Smooth muscle cell (in vitro differentiated cells): ENCODE data around the gene INPP4B. TPM values are rescaled to one million over a fixed set of nuclear protein-coding genes. Genes with fewer than 3 reads are reported as not detected.

ENCODE experiments used
- DNase-seq: peaks from one replicate; lab custom pipeline; 2025; ENCODE audit not compliant: unreplicated experiment; lab: John Stamatoyannopoulos, UW
- H2AFZ ChIP-seq: fragments of 200-600 bp; sonication (generic); 2 replicates; pipeline ENCODE4 v1.6.0; 2016; ENCODE audit warnings: antibody characterized with exemption, low read depth, mild to moderate bottlenecking
- H3F3A ChIP-seq: fragments of 200-600 bp; sonication (generic); 2 replicates; pipeline ENCODE4 v1.6.0; 2017; ENCODE audit warnings: antibody characterized with exemption, low read depth
- H3K27ac ChIP-seq: fragments of 200-600 bp; sonication (generic); 2 replicates; pipeline ENCODE4 v1.5.1; 2016; ENCODE audit warnings: low read depth, mild to moderate bottlenecking
- H3K27me3 ChIP-seq: fragments of 200-600 bp; sonication (generic); 2 replicates; pipeline ENCODE4 v1.6.1; 2016; ENCODE audit warnings: low read depth, mild to moderate bottlenecking
- H3K36me3 ChIP-seq: fragments of 200-600 bp; sonication (generic); 2 replicates; pipeline ENCODE4 v1.5.1; 2016; ENCODE audit warnings: low read depth
- H3K4me1 ChIP-seq: fragments of 200-600 bp; sonication (generic); 2 replicates; pipeline ENCODE4 v1.5.1; 2016; ENCODE audit warnings: low read depth
- H3K4me2 ChIP-seq: fragments of 200-600 bp; sonication (generic); 2 replicates; pipeline ENCODE4 v1.6.0; 2016; ENCODE audit warnings: mild to moderate bottlenecking
- H3K4me3 ChIP-seq: fragments of 200-600 bp; sonication (generic); 2 replicates; pipeline ENCODE4 v1.5.1; 2016; ENCODE audit warnings: mild to moderate bottlenecking
- H3K79me2 ChIP-seq: fragments of 200-600 bp; sonication (generic); 2 replicates; pipeline ENCODE4 v1.6.0; 2016; ENCODE audit warnings: low read depth, mild to moderate bottlenecking
- H3K9ac ChIP-seq: fragments of 200-600 bp; sonication (generic); 2 replicates; pipeline ENCODE4 v1.6.0; 2016; ENCODE audit warnings: low read depth
- H3K9me3 ChIP-seq: fragments of 200-600 bp; sonication (generic); replicated peaks from 2 replicates; pipeline ENCODE4 v1.5.1; 2016; ENCODE audit warnings: low read depth
- H4K20me1 ChIP-seq: fragments of 200-600 bp; sonication (generic); 2 replicates; pipeline ENCODE4 v1.6.0; 2016; ENCODE audit warnings: low read depth
- CTCF ChIP-seq: fragments of 200-600 bp; sonication (generic); IDR thresholded peaks from 2 replicates; pipeline ENCODE4 v1.5.1; 2017; ENCODE audit warnings: borderline replicate concordance, mild to moderate bottlenecking, antibody characterized with exemption; ENCODE audit not compliant: insufficient read depth, poor library complexity, severe bottlenecking
- WGBS: methylation state at CpG from one replicate; pipeline ENCODE4 v1.1.7; 2016; ENCODE audit warnings: low lambda C conversion rate; 5-methylcytosine and 5-hydroxymethylcytosine counted together
- polyA plus RNA-seq: library from polyadenylated mRNA; unstranded; fragments of >200 nt; fragmentation: Nextera tagmentation; extraction: Ambion mirVana; gene quantifications from 2 replicates; pipeline ENCODE4 v1.2.1, GENCODE V29; 2016
- total RNA-seq: library from RNA; depleted of rRNA; stranded (reverse); fragments of >200 nt; gene quantifications from 2 replicates; pipeline ENCODE4 v1.2.3, GENCODE V29; 2014

Gene INPP4B
- total and polyA plus RNA-seq, 2 experiments from 2014 or later, result 2.0 to 10.9 TPM

- no peaks in the 10 kb centered on the region for H3K36me3 ChIP-seq
- 88% methylated on average over 1 of the region's 1 CpG for whole genome bisulfite sequencing
- no peaks in the 10 kb centered on the region for H4K20me1 ChIP-seq
- no peak overlapping the region for H3K27ac ChIP-seq
- H3K79me2 ChIP-seq, result no peaks in the 10 kb centered on the region
- no peak overlapping the region for H3K4me2 ChIP-seq
- no peaks in the 10 kb centered on the region for H3K27me3 ChIP-seq
- no peaks in the 10 kb centered on the region for H3K9me3 ChIP-seq
- H3K4me1 ChIP-seq, result peaks cover 8% of the 10 kb centered on the region
- H3K9ac ChIP-seq, result no peak overlapping the region
- H3K4me3 ChIP-seq, result no peak overlapping the region
- no peak for TF ChIP-seq CTCF
- no peak overlapping the region for H2AFZ ChIP-seq
- no peak for DNase-seq
- H3F3A ChIP-seq, result no peaks in the 10 kb centered on the region
Observed at GRCh38 chr4:142556048-142556447, 290.1 kb downstream of the INPP4B start.

- Histone ChIP-seq H3K9ac (no peak overlapping the region), H3K4me1 (peaks cover 24% of the 10 kb centered on the region), H4K20me1 (no peaks in the 10 kb centered on the region), H3F3A (no peaks in the 10 kb centered on the region), H3K79me2 (no peaks in the 10 kb centered on the region), H3K4me3 (no peak overlapping the region), H3K27me3 (no peaks in the 10 kb centered on the region), H3K27ac (no peak overlapping the region), H3K36me3 (no peaks in the 10 kb centered on the region), H3K4me2 (no peak overlapping the region), H3K9me3 (no peaks in the 10 kb centered on the region), H2AFZ (no peak overlapping the region)
- no peak for TF ChIP-seq CTCF
- WGBS, result 100% methylated on average over 1 of the region's 1 CpG
- no peak for DNase-seq
Observed at GRCh38 chr4:142554412-142554811, 291.7 kb downstream of the INPP4B start.

GRCh38 chr4:142551517-142552305 lies 294.4 kb downstream of the INPP4B start:
- no peaks in the 10 kb centered on the region for H3K27me3 ChIP-seq
- H3K9me3 ChIP-seq, result no peaks in the 10 kb centered on the region
- H3K79me2 ChIP-seq, result no peaks in the 10 kb centered on the region
- peak overlapping the region; percentile 97 for H3K27ac ChIP-seq
- H4K20me1 ChIP-seq, result no peaks in the 10 kb centered on the region
- 22% methylated on average over 6 of the region's 6 CpGs for WGBS
- no peaks in the 10 kb centered on the region for H3F3A ChIP-seq
- no peak for TF ChIP-seq CTCF
- peak overlapping the region; percentile 40 for H3K4me2 ChIP-seq
- peaks cover 25% of the 10 kb centered on the region for H3K4me1 ChIP-seq
- H3K4me3 ChIP-seq, result no peak overlapping the region
- DNase-seq, result no peak
- H3K9ac ChIP-seq, result peak overlapping the region; percentile 16
- H2AFZ ChIP-seq, result no peak overlapping the region
- H3K36me3 ChIP-seq, result no peaks in the 10 kb centered on the region

- no peak overlapping the region for H3K4me3 ChIP-seq
- no peaks in the 10 kb centered on the region for H3F3A ChIP-seq
- TF ChIP-seq CTCF, result no peak
- H3K4me2 ChIP-seq, result peak overlapping the region; percentile 40
- H4K20me1 ChIP-seq, result no peaks in the 10 kb centered on the region
- H3K36me3 ChIP-seq, result no peaks in the 10 kb centered on the region
- H2AFZ ChIP-seq, result peak overlapping the region; percentile 37
- H3K27ac ChIP-seq, result peak overlapping the region; percentile 97
- H3K79me2 ChIP-seq, result no peaks in the 10 kb centered on the region
- H3K9me3 ChIP-seq, result no peaks in the 10 kb centered on the region
- DNase-seq, result no peak
- peak overlapping the region; percentile 16 for H3K9ac ChIP-seq
- no peaks in the 10 kb centered on the region for H3K27me3 ChIP-seq
- WGBS, result 75% methylated on average over 5 of the region's 5 CpGs
- H3K4me1 ChIP-seq, result peaks cover 25% of the 10 kb centered on the region
Observed at GRCh38 chr4:142550965-142551364, 295.1 kb downstream of the INPP4B start.
